PC-3 (cell line): ENCODE data around the gene SMAD5.

ENCODE experiments used
- EZH2 ChIP-seq: fragments of 300-600 bp; sonication (generic); IDR thresholded peaks from one replicate; pipeline ENCODE4 v1.6.1; 2017; ENCODE audit warnings: antibody characterized with exemption, mild to moderate bottlenecking, low read length; ENCODE audit not compliant: unreplicated experiment
- TF ChIP-seq, protein P1 (sequence below): fragments of 300-600 bp; sonication (generic); conservative IDR thresholded peaks from 2 replicates; pipeline ENCODE4 v1.5.1; 2017; ENCODE audit warnings: antibody characterized with exemption, low read depth, mild to moderate bottlenecking, low read length

DNA sequence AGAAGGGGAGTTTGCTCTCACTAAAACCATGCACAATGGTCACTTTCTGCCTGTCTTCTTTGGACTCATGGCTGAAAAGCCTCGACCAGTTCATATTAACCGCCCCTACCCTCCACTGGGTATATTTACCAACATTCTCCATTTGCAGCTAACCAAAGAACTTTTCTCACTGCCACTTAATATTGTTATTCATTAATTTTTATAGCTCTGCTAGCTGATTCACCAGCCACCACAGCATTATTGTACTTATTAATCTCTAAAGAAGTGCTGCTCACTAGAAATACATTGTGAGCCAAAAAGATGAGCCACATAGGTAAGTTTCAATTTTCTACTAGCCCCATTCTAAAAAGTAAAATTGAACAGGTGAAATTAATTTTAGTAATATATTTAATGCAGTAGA, 93.8 kb downstream of the SMAD5 start:
- TF ChIP-seq, protein P1, sequence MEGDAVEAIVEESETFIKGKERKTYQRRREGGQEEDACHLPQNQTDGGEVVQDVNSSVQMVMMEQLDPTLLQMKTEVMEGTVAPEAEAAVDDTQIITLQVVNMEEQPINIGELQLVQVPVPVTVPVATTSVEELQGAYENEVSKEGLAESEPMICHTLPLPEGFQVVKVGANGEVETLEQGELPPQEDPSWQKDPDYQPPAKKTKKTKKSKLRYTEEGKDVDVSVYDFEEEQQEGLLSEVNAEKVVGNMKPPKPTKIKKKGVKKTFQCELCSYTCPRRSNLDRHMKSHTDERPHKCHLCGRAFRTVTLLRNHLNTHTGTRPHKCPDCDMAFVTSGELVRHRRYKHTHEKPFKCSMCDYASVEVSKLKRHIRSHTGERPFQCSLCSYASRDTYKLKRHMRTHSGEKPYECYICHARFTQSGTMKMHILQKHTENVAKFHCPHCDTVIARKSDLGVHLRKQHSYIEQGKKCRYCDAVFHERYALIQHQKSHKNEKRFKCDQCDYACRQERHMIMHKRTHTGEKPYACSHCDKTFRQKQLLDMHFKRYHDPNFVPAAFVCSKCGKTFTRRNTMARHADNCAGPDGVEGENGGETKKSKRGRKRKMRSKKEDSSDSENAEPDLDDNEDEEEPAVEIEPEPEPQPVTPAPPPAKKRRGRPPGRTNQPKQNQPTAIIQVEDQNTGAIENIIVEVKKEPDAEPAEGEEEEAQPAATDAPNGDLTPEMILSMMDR: no peak
- TF ChIP-seq EZH2: no peak
